WTC11 (cell line): Measurements from ENCODE around the gene MACROD2.

Experiments
- AFF4 ChIP-seq: sonication (generic); formaldehyde crosslinking; IDR thresholded peaks from 2 replicates; pipeline ENCODE4 v1.8.1; 2023; ENCODE audit warnings: mild to moderate bottlenecking, missing genetic modification reagents, borderline replicate concordance
- ATF3 ChIP-seq: sonication (generic); formaldehyde crosslinking; conservative IDR thresholded peaks from 2 replicates; pipeline ENCODE4 v1.8.1; 2022; ENCODE audit warnings: mild to moderate bottlenecking, missing genetic modification reagents
- CBFB ChIP-seq: sonication (generic); formaldehyde crosslinking; IDR thresholded peaks from 2 replicates; pipeline ENCODE4 v1.8.1; 2022; ENCODE audit warnings: mild to moderate bottlenecking, low read depth, missing genetic modification reagents
- CTCF ChIP-seq: fragments of 200-600 bp; IDR thresholded peaks from 2 replicates; pipeline ENCODE4 v1.8.0; 2022; ENCODE audit warnings: antibody characterized with exemption
- HMGXB4 ChIP-seq: sonication (generic); formaldehyde crosslinking; IDR thresholded peaks from 2 replicates; pipeline ENCODE4 v1.8.1; 2023; ENCODE audit warnings: mild to moderate bottlenecking, moderate library complexity, missing genetic modification reagents
- IRF1 ChIP-seq: sonication (generic); formaldehyde crosslinking; IDR thresholded peaks from 2 replicates; pipeline ENCODE4 v1.8.0; 2023; ENCODE audit warnings: missing genetic modification reagents
- KAT7 ChIP-seq: sonication (generic); formaldehyde crosslinking; IDR thresholded peaks from 2 replicates; pipeline ENCODE4 v1.8.1; 2023; ENCODE audit warnings: missing genetic modification reagents, mild to moderate bottlenecking, borderline replicate concordance
- MAX ChIP-seq: sonication (generic); formaldehyde crosslinking; IDR thresholded peaks from 2 replicates; pipeline ENCODE4 v1.8.0; 2022; ENCODE audit warnings: mild to moderate bottlenecking, missing genetic modification reagents
- MLX ChIP-seq: sonication (generic); formaldehyde crosslinking; IDR thresholded peaks from 2 replicates; pipeline ENCODE4 v1.8.1; 2023; ENCODE audit warnings: mild to moderate bottlenecking, missing genetic modification reagents, moderate library complexity
- NR2C2 ChIP-seq: sonication (generic); formaldehyde crosslinking; IDR thresholded peaks from 2 replicates; pipeline ENCODE4 v1.8.0; 2022; ENCODE audit warnings: mild to moderate bottlenecking, missing genetic modification reagents
- SP1 ChIP-seq: sonication (generic); formaldehyde crosslinking; conservative IDR thresholded peaks from 2 replicates; pipeline ENCODE4 v1.8.1; 2022; ENCODE audit warnings: missing genetic modification reagents
- USF2 ChIP-seq: sonication (generic); formaldehyde crosslinking; IDR thresholded peaks from 2 replicates; pipeline ENCODE4 v1.8.1; 2023; ENCODE audit warnings: mild to moderate bottlenecking, missing genetic modification reagents, moderate library complexity

GRCh38 chr20:14069796-14070195, 74.5 kb downstream of the MACROD2 start:
- TF ChIP-seq KAT7 (no peak), CTCF (no peak), NR2C2 (CRISPR knock-in tag) (no peak), IRF1 (CRISPR knock-in tag) (no peak), HMGXB4 (no peak), MLX (CRISPR knock-in tag) (no peak), CBFB (CRISPR knock-in tag) (no peak), ATF3 (CRISPR knock-in tag) (no peak), MAX (CRISPR knock-in tag) (no peak), USF2 (CRISPR knock-in tag) (no peak), SP1 (CRISPR knock-in tag) (no peak), AFF4 (CRISPR knock-in tag) (no peak)
